Stomach (tissue), 9 donors: ENCODE data around the gene CCDC186. TPM values are rescaled to one million over a fixed set of nuclear protein-coding genes. Genes with fewer than 3 reads are reported as not detected.

ENCODE experiments used
- DNase-seq, 2 donors: peaks; one replicate each; pipeline versions ENCODE4 v3.0.0 to v3.0.0-alpha.2; 2013 to 2019
- H3K27ac ChIP-seq, 5 donors: fragments of 200-600 bp in 4 of 5; sonication (generic) in 4 of 5; one replicate each; pipeline ENCODE4 v1.5.1; 2013 to 2019; ENCODE audit warnings: mild to moderate bottlenecking in 1 of 5, moderate library complexity in 1 of 5
- H3K27me3 ChIP-seq, 3 donors: fragments of 200-600 bp; sonication (generic); one replicate each; pipeline ENCODE4 v1.5.1; 2017 to 2019; ENCODE audit warnings: mixed run types in 1 of 3
- H3K36me3 ChIP-seq, 4 donors: fragments of 200-600 bp; sonication (generic); 1 replicate in 3 of 4; 2 replicates in 1 of 4; pipeline ENCODE4 v1.5.1; 2016 to 2019
- H3K4me1 ChIP-seq, 4 donors: fragments of 200-600 bp; sonication (generic); one replicate each; pipeline ENCODE4 v1.5.1; 2016 to 2019
- H3K4me3 ChIP-seq, 4 donors: fragments of 200-600 bp; sonication (generic) in 3 of 4; one replicate each; pipeline ENCODE4 v1.5.1; 2016 to 2019; ENCODE audit warnings: mild to moderate bottlenecking in 1 of 4
- H3K9me3 ChIP-seq, 4 donors: fragments of 200-600 bp; sonication (generic); one replicate each; pipeline ENCODE4 v1.5.1; 2016 to 2019
- CTCF ChIP-seq, 7 experiments: fragments of 450-650 bp in 4 of 7; fragments of 200-600 bp in 3 of 7; sonication (generic) in 3 of 7; IDR thresholded peaks; one replicate each; pipeline ENCODE4 v1.5.1; 2016 to 2019; ENCODE audit warnings: antibody characterized with exemption in 7 of 7, control low read depth in 2 of 7, mild to moderate bottlenecking in 1 of 7
- EP300 ChIP-seq: sonication (generic); formaldehyde crosslinking; IDR thresholded peaks from one replicate; pipeline ENCODE4 v1.6.1; 2017; ENCODE audit warnings: antibody characterized with exemption
- POLR2A ChIP-seq, 4 donors: fragments of 450-650 bp; IDR thresholded peaks; one replicate each; pipeline ENCODE4 v1.6.1; 2016; ENCODE audit warnings: antibody characterized with exemption in 4 of 4, control low read depth in 2 of 4, mild to moderate bottlenecking in 1 of 4, moderate library complexity in 1 of 4
- POLR2AphosphoS5 ChIP-seq, 3 donors: sonication (generic); formaldehyde crosslinking; IDR thresholded peaks; one replicate each; pipeline ENCODE4 v1.6.1; 2016; ENCODE audit warnings: antibody characterized with exemption in 3 of 3
- WGBS, 5 donors: extraction: QIAGEN DNeasy Blood & Tissue Kit in 3 of 5; methylation state at CpG; one replicate each; pipeline versions ENCODE4 v1.1.5 to v1.1.7; 2013 to 2018; 5-methylcytosine and 5-hydroxymethylcytosine counted together
- intact Hi-C: fragments of 100-400 bp; cut with DNase I; formaldehyde crosslinking; loops from one replicate; pipeline ENCODE4 v1.15.1; 2023; ENCODE audit warnings: low total_unique reads
- polyA plus RNA-seq, 3 donors: library from polyadenylated mRNA; stranded (reverse); fragments of 200-250 nt; gene quantifications; one replicate each; pipeline ENCODE4 v1.2.3, GENCODE V29; 2013
- total RNA-seq, 5 donors: library from RNA; depleted of rRNA; stranded (reverse); fragments of >200 nt; gene quantifications; one replicate each; pipeline versions ENCODE4 v1.1.0 to v1.2.3, GENCODE V29; 2014 to 2016
- donor health status: healthy with polysubstance abuse.
- donor health status: Bipolar disorder and iron deficiency.
- donor health status: healthy.

CCDC186 gene
- total and polyA plus RNA-seq, 8 donors: 4.7 to 74.5 (median 22.1) TPM

GRCh38 chr10:114095559-114096337 is 78.3 kb downstream of the CCDC186 start:
- Histone ChIP-seq H3K4me1 (peaks cover 6 to 16% (median 7%) of the 10 kb centered on the region in 4 donors), H3K9me3 (no peaks in the 10 kb centered on the region), H3K27ac (no peak overlapping the region), H3K36me3 (no peaks in the 10 kb centered on the region), H3K27me3 (peaks cover 0 to under 1% (median 0%) of the 10 kb centered on the region in 3 donors), H3K4me3 (no peak overlapping the region)
- TF ChIP-seq POLR2AphosphoS5 (IDR thresholded peaks at IDR 0.05) (no peak), EP300 (no peak), CTCF (IDR thresholded peaks at IDR 0.05) (no peak), POLR2A (IDR thresholded peaks at IDR 0.05) (no peak)
- WGBS, 5 donors: 66 to 80% (median 75%) methylated on average over 13 of the region's 13 CpGs
- no peak for DNase-seq
- intact Hi-C loops: loop anchor here (10.0 kb wide), 1 partner anchor 381 kb away; no protein-coding TSS in a partner anchor

GRCh38 chr10:114094795-114095194 is 79.2 kb downstream of the CCDC186 start:
- Histone ChIP-seq H3K4me3 (no peak overlapping the region), H3K9me3 (no peaks in the 10 kb centered on the region), H3K27ac (no peak overlapping the region), H3K27me3 (no peaks in the 10 kb centered on the region), H3K4me1 (peaks cover 0 to 11% (median 0%) of the 10 kb centered on the region in 4 donors), H3K36me3 (no peaks in the 10 kb centered on the region)
- no peak for DNase-seq
- intact Hi-C loops: loop anchor here (10.0 kb wide), 1 partner anchor 380 kb away; no protein-coding TSS in a partner anchor
- WGBS, 5 donors: 82 to 100% (median 92%) methylated on average over 3 of the region's 3 CpGs
- TF ChIP-seq POLR2AphosphoS5 (IDR thresholded peaks at IDR 0.05): no peak

GRCh38 chr10:114087655-114088054 is 86.3 kb downstream of the CCDC186 start:
- H3K9me3 ChIP-seq: no peaks in the 10 kb centered on the region
- H3K27ac ChIP-seq: no peak overlapping the region
- WGBS, 5 donors: 38 to 76% (median 73%) methylated on average over 1 to 4 of the region's 4 CpGs
- TF ChIP-seq POLR2AphosphoS5 (IDR thresholded peaks at IDR 0.05): no peak
- no peak for TF ChIP-seq CTCF (IDR thresholded peaks at IDR 0.05)
- no peak for TF ChIP-seq EP300
- TF ChIP-seq POLR2A (IDR thresholded peaks at IDR 0.05): no peak
- DNase-seq: no peak
- no peaks in the 10 kb centered on the region for H3K36me3 ChIP-seq
- no peak overlapping the region for H3K4me3 ChIP-seq
- peaks cover 0 to 6% (median under 1%) of the 10 kb centered on the region in 4 donors for H3K4me1 ChIP-seq
- no peaks in the 10 kb centered on the region for H3K27me3 ChIP-seq
- intact Hi-C loops: no loop called here

- no peak overlapping the region for H3K4me3 ChIP-seq
- no peaks in the 10 kb centered on the region for H3K27me3 ChIP-seq
- H3K4me1 ChIP-seq: peaks cover 0 to 6% (median 3%) of the 10 kb centered on the region in 4 donors
- TF ChIP-seq EP300 (no peak), POLR2A (IDR thresholded peaks at IDR 0.05) (no peak), POLR2AphosphoS5 (IDR thresholded peaks at IDR 0.05) (no peak), CTCF (IDR thresholded peaks at IDR 0.05) (no peak)
- no peak for DNase-seq
- H3K36me3 ChIP-seq: no peaks in the 10 kb centered on the region
- no peaks in the 10 kb centered on the region for H3K9me3 ChIP-seq
- intact Hi-C loops: no loop called here
- H3K27ac ChIP-seq: no peak overlapping the region
- WGBS, 5 donors: 79 to 89% (median 79%) methylated on average over 5 of the region's 5 CpGs
Measured at GRCh38 chr10:114087255-114087654, 86.7 kb downstream of the CCDC186 start.

GRCh38 chr10:114084215-114084614 is 89.8 kb downstream of the CCDC186 start:
- TF ChIP-seq CTCF (IDR thresholded peaks at IDR 0.05): no peak
- no peak for TF ChIP-seq POLR2A (IDR thresholded peaks at IDR 0.05)
- Histone ChIP-seq H3K4me1 (peaks cover 0 to 15% (median 11%) of the 10 kb centered on the region in 4 donors), H3K27ac (no peak overlapping the region), H3K36me3 (no peaks in the 10 kb centered on the region), H3K4me3 (no peak overlapping the region), H3K27me3 (no peaks in the 10 kb centered on the region), H3K9me3 (no peaks in the 10 kb centered on the region)
- no peak for DNase-seq
- 90 to 95% (median 92%) methylated on average over 4 of the region's 4 CpGs for WGBS, 5 donors
- intact Hi-C loops: no loop called here
